ENCODE data around the gene FAM53B. TPM values are rescaled to one million over a fixed set of nuclear protein-coding genes. Genes with fewer than 3 reads are reported as not detected.

The FAM53B gene
- total and polyA plus RNA-seq, 4 donors: 5.1 to 20.6 (median 9.6) TPM

DNA sequence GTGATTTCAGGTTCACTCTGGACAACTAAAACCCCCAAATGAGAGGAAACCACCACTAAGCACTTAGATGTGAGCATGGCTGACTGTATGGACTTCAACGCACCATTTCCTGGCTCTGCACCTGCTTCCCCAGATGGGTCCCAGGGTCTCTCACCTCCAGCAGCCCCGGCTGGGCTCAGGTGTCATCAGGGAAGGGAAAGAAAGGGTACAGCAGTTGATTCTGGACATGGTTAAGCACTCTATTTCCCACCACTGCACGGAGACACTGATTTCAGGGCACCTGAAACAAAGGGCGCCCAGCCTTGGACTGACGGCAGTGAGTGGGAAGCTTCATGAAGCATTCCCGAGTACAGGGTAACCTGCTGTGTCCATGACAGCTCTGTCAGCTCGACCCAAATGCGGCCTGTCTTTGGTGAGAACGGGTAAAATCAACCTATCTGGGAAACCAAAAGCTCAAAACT is 19.0 kb downstream of the FAM53B start:
- H3K4me1 ChIP-seq (ENCODE audit: control insufficient read depth in 1 of 2, insufficient read depth in 2 of 2, low read length in 2 of 2): no peaks in the 10 kb centered on the region
- intact Hi-C loops (cut with DNase I): no loop called here
- 96 to 99% methylated on average over 9 of the region's 9 CpGs for WGBS, 2 donors

DNA sequence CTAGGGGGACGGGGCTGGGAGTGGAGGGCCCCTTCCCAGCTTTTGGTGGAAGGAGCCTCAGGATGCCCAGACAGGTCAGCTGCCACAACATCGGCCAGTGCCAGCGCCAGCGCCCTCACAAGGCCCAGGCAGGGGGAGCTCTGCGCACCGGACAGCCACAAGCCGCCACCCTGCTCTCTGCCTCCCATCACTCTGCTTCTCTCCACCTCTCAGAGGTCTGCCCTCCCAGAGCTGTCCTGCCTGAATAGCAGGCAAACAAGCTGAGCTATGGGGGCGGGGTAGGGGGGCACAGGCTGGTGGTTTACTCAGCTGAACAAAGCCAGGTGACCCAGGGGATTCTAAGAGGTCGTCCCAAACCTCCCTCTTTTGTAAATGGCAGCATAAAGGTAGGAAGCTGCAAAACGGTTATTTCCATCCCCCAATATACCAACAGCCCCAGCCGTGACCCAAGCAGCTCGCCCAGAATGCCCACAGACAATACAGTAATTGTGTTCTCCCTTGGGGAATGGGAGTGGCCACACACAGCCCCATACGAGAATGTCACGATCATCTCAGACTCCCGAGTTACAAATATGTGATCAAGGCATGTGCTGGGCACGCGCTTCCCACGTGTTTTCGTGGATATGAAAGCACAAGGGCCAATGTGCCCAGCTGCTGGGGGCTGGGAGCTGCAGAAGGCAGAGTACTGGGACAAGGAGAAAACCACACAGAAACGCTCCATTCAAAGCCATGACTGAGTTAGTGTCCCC is 19.7 kb downstream of the FAM53B start:
- no peaks in the 10 kb centered on the region for H3K4me1 ChIP-seq (ENCODE audit: control insufficient read depth in 1 of 2, insufficient read depth in 2 of 2, low read length in 2 of 2)
- H3K4me3 ChIP-seq (ENCODE audit: low read length in 2 of 2): no peak overlapping the region
- H3K27ac ChIP-seq (ENCODE audit: low read depth in 1 of 2, low read length in 2 of 2): peak overlapping the region; percentile 16 to 85
- DNase-seq: peak in 1 of 2 donors; percentile 68
- no peak for ATAC-seq (ENCODE audit: low FRiP score)
- WGBS, 2 donors: 69 to 80% methylated on average over 20 of the region's 20 CpGs
- no peaks in the 10 kb centered on the region for H3K27me3 ChIP-seq (ENCODE audit: control insufficient read depth in 1 of 2, insufficient read depth in 2 of 2, low read length in 1 of 2)
- intact Hi-C loops (cut with DNase I): no loop called here
- no peaks in the 10 kb centered on the region for H3K9me3 ChIP-seq (ENCODE audit: control insufficient read depth, low read length)
- H3K36me3 ChIP-seq (ENCODE audit: control insufficient read depth in 1 of 2, insufficient read depth in 2 of 2, low read length in 1 of 2): no peaks in the 10 kb centered on the region

More for the DNA sequence above, 19.0 kb downstream of the FAM53B start:
- DNase-seq (peak in 1 of 2 donors; percentile 34), ATAC-seq (ENCODE audit: low FRiP score) (no peak)
- no peak overlapping the region for H3K27ac ChIP-seq (ENCODE audit: low read depth in 1 of 2, low read length in 2 of 2)
- H3K4me3 ChIP-seq (ENCODE audit: low read length in 2 of 2): no peak overlapping the region
- H3K36me3 ChIP-seq (ENCODE audit: control insufficient read depth in 1 of 2, insufficient read depth in 2 of 2, low read length in 1 of 2): no peaks in the 10 kb centered on the region
- no peaks in the 10 kb centered on the region for H3K9me3 ChIP-seq (ENCODE audit: control insufficient read depth, low read length)
- no peaks in the 10 kb centered on the region for H3K27me3 ChIP-seq (ENCODE audit: control insufficient read depth in 1 of 2, insufficient read depth in 2 of 2, low read length in 1 of 2)

DNA sequence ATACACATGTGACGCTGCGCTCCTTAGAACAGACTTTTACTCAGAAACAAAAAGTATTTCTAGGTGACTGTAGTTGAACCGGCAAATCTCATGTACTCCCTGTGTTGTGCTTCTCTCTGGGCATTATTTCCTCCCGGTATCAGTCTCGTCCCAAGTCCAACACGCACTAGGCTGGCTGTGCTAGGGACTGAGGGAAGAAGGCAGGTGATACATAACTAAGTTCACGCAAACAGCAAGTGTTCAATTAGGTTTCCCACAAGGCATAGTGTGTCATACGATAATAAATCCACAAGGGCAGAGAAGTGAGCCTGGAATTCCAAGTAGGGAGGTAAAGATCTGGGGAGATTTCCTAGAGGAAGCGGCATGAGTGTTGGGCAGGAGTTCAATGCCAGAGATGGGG is 20.4 kb downstream of the FAM53B start:
- Histone ChIP-seq H3K9me3 (ENCODE audit: control insufficient read depth, low read length) (no peaks in the 10 kb centered on the region), H3K36me3 (ENCODE audit: control insufficient read depth in 1 of 2, insufficient read depth in 2 of 2, low read length in 1 of 2) (no peaks in the 10 kb centered on the region), H3K4me3 (ENCODE audit: low read length in 2 of 2) (no peak overlapping the region), H3K27ac (ENCODE audit: low read depth in 1 of 2, low read length in 2 of 2) (peak overlapping the region; percentile 16 to 85), H3K27me3 (ENCODE audit: control insufficient read depth in 1 of 2, insufficient read depth in 2 of 2, low read length in 1 of 2) (no peaks in the 10 kb centered on the region), H3K4me1 (ENCODE audit: control insufficient read depth in 1 of 2, insufficient read depth in 2 of 2, low read length in 2 of 2) (no peaks in the 10 kb centered on the region)
- ATAC-seq (ENCODE audit: low FRiP score) (no peak), DNase-seq (no peak)
- WGBS, 2 donors: 29 to 39% methylated on average over 9 of the region's 9 CpGs
- intact Hi-C loops (cut with DNase I): no loop called here

DNA sequence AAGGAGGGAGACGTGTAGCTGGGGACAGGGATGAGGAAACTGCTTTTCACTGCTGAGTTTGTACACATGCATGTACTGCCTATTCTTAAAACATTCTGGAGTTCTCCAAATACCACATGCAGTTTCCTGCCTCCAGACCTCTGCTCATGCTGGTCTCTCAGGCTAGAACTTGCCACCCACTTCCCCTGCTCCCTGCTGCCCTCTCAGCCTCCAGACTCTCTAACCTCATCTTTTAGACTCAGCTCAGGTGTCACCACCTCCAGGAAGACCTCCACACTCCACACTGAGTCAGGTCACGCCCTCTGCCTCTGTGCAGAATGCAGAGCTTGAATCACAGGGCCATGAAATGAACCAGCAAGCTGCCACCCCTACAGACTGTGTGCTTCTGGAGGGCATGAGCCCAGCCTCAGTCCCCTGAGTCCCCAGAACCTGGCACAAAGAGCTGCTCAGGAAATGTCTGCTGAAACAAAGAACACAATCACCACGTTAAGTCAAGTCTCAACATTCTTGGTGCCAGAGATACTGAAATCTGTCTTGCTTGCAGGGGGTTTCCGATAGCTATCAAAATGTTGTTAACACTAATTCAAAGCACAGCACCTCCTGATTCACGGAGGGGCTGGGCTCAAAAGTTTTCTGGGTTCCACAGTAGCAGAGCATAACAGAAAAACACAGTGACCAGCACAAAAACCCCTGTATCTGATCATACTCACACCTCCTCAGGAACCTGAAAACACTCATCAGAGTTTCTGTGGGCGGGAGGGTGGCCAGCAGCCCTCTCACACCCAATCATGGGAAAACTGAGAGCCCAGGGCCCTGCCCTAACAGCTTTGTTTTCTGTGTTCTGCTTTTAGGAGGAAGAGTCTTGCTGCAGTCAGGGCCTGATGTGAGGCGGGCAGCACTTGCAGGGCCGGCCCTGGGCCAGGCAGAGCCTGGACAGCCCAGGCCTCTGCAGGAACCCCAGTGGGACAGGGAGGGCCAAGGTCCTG is 21.1 kb downstream of the FAM53B start:
- Histone ChIP-seq H3K4me3 (ENCODE audit: low read length in 2 of 2) (no peak overlapping the region), H3K9me3 (ENCODE audit: control insufficient read depth, low read length) (no peaks in the 10 kb centered on the region), H3K27ac (ENCODE audit: low read depth in 1 of 2, low read length in 2 of 2) (peak overlapping the region; percentile 21 to 85), H3K36me3 (ENCODE audit: control insufficient read depth in 1 of 2, insufficient read depth in 2 of 2, low read length in 1 of 2) (no peaks in the 10 kb centered on the region), H3K4me1 (ENCODE audit: control insufficient read depth in 1 of 2, insufficient read depth in 2 of 2, low read length in 2 of 2) (no peaks in the 10 kb centered on the region), H3K27me3 (ENCODE audit: control insufficient read depth in 1 of 2, insufficient read depth in 2 of 2, low read length in 1 of 2) (no peaks in the 10 kb centered on the region)
- peak; percentile 76 to 79 for DNase-seq
- peak; percentile 71 for ATAC-seq (ENCODE audit: low FRiP score)
- WGBS, 2 donors: 8 to 9% methylated on average over 8 of the region's 8 CpGs
- intact Hi-C loops (cut with DNase I): no loop called here

DNA sequence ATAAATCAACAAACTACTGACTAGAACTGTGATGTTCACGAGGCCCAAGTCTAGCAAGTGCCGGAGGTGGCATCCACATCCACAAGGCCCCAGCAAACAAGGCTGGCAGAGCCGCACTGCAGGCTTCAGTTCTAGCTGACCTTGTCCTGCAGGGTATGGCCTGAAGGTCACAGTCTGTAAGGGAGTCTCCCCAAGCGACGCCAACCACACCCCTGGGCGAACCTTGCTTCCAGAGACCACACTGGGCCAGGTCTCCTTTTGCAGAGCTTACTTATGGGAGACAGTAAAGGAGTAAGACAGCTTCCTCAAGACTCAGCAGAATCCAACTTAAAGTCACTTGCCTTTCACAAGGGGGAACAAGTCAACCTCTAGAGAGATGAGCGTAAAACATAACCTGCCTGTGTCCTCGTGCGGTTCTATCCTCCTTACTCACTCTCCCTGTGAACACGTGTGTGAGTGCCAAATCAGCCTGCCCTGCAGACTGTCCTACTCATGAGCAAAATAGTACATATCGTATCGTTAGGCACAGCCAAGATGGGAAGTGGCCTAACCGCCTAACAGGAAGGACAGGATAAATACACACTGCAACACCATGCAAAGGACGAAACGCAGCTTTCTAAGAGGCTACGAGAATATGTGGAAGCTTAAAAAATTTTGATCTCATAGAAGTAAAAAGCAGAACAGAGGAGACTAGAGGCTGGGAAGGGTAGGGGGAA is 22.7 kb downstream of the FAM53B start:
- DNase-seq: peak; percentile 59 to 76
- Histone ChIP-seq H3K36me3 (ENCODE audit: control insufficient read depth in 1 of 2, insufficient read depth in 2 of 2, low read length in 1 of 2) (no peaks in the 10 kb centered on the region), H3K9me3 (ENCODE audit: control insufficient read depth, low read length) (no peaks in the 10 kb centered on the region), H3K4me1 (ENCODE audit: control insufficient read depth in 1 of 2, insufficient read depth in 2 of 2, low read length in 2 of 2) (no peaks in the 10 kb centered on the region), H3K4me3 (ENCODE audit: low read length in 2 of 2) (no peak overlapping the region), H3K27ac (ENCODE audit: low read depth in 1 of 2, low read length in 2 of 2) (no peak overlapping the region), H3K27me3 (ENCODE audit: control insufficient read depth in 1 of 2, insufficient read depth in 2 of 2, low read length in 1 of 2) (no peaks in the 10 kb centered on the region)
- no peak for ATAC-seq (ENCODE audit: low FRiP score)
- 72 to 73% methylated on average over 16 of the region's 16 CpGs for WGBS, 2 donors
- intact Hi-C loops (cut with DNase I): no loop called here

DNA sequence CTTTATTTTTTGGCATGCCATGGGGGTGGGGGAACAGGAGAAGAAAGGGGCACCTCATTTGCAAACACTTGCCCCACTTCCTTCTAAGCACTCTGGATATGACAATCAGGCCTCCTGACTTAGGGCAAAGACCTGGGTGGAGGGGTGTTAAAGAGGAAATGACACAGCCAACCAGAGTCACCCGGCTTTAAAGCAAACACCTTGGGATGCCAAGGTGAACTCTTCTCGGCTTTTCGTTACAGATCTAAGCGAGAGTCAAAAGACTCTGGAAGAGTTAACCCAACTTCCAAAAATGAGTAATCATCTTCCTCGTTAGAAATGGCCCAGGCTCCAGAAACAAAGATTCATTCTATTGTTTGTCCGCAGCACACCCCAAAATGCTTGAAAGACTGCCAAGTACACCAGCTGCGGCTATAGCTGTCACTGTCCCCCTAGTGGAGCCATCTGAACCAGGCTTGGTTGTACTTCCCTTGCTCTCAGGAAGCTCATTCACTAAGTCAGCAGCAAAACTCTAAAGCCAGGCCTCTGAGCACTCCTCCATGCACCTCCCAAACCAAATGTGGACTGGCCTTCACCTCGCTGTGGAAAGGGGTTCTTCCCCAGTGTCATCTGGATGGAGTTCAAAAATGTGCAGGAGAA is 24.8 kb downstream of the FAM53B start:
- intact Hi-C loops (cut with DNase I): no loop called here
- Histone ChIP-seq H3K9me3 (ENCODE audit: control insufficient read depth, low read length) (no peaks in the 10 kb centered on the region), H3K27me3 (ENCODE audit: control insufficient read depth in 1 of 2, insufficient read depth in 2 of 2, low read length in 1 of 2) (no peaks in the 10 kb centered on the region), H3K4me3 (ENCODE audit: low read length in 2 of 2) (no peak overlapping the region), H3K36me3 (ENCODE audit: control insufficient read depth in 1 of 2, insufficient read depth in 2 of 2, low read length in 1 of 2) (no peaks in the 10 kb centered on the region), H3K27ac (ENCODE audit: low read depth in 1 of 2, low read length in 2 of 2) (no peak overlapping the region), H3K4me1 (ENCODE audit: control insufficient read depth in 1 of 2, insufficient read depth in 2 of 2, low read length in 2 of 2) (no peaks in the 10 kb centered on the region)
- ATAC-seq (ENCODE audit: low FRiP score) (peak; percentile 42), DNase-seq (peak in 1 of 2 donors; percentile 80)
- 81 to 84% methylated on average over 8 of the region's 8 CpGs for WGBS, 2 donors

DNA sequence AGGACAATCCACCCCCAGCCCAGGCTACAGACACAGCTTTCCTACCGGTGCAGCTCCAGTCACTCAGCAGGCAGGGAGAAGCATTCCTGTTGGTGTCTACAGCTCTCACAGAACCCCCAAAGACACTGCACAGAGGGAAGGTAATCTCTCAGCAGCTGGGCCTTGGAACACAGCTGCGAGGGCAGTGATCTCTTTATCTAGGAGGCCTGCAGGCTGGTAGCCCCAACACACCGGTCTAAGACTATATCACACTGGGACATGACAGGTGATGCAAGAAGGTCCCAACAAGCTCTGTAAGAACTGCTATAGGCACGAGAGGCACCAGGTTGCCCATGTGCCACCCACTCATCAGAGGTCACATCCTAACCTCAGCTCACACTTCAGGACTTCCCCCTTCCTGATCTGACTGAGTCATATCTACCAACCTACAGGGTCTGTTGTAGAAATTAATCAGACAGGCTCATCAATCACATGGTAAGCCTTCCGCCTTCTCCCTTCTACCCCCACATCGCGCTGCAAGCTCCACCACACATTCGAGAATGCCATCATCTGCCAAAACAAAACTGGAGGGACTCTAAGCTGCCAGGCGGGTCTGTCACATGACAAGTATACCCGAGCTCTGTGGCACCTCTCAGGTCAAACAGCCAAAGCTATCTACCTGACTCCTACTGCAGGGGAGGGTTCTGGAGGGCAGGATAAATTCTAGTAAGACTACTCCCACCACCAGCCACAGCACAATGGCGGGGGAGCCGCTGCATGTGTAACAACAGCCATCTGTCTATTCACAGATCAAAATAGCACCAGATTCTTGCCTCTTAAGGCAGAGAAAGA is 26.1 kb downstream of the FAM53B start:
- Histone ChIP-seq H3K36me3 (ENCODE audit: control insufficient read depth in 1 of 2, insufficient read depth in 2 of 2, low read length in 1 of 2) (no peaks in the 10 kb centered on the region), H3K9me3 (ENCODE audit: control insufficient read depth, low read length) (no peaks in the 10 kb centered on the region), H3K4me1 (ENCODE audit: control insufficient read depth in 1 of 2, insufficient read depth in 2 of 2, low read length in 2 of 2) (no peaks in the 10 kb centered on the region), H3K4me3 (ENCODE audit: low read length in 2 of 2) (no peak overlapping the region), H3K27ac (ENCODE audit: low read depth in 1 of 2, low read length in 2 of 2) (no peak overlapping the region), H3K27me3 (ENCODE audit: control insufficient read depth in 1 of 2, insufficient read depth in 2 of 2, low read length in 1 of 2) (no peaks in the 10 kb centered on the region)
- ATAC-seq (ENCODE audit: low FRiP score) (no peak), DNase-seq (peak in 1 of 2 donors; percentile 32)
- intact Hi-C loops (cut with DNase I): no loop called here
- 75 to 79% methylated on average over 12 of the region's 12 CpGs for WGBS, 2 donors

Measured in aorta (tissue), 5 donors.